IMR-90 (cell line): ENCODE data around the gene ATG9A. TPM values are rescaled to one million over a fixed set of nuclear protein-coding genes. Genes with fewer than 3 reads are reported as not detected.

Source experiments
- ATAC-seq: fragments of 200-7000 bp; cut with Tn5 transposase; 2 replicates; pipeline ENCODE4 v1.9.1; 2020; ENCODE audit warnings: low read depth, mild to moderate bottlenecking, moderate library complexity
- BruUV-seq: library from RNA; stranded (reverse); fragments of 400-500 nt; replicated peaks from 2 replicates; lab custom pipeline; 2021; lab: Mats Ljungman, UMichigan
- CTCF ChIA-PET: fragments of 300-600 bp; formaldehyde crosslinking; extraction: SDS; loops from one replicate; lab custom pipeline; 2021; ENCODE audit warnings: antibody characterized with exemption; lab: Yijun Ruan, JAX
- POLR2A ChIA-PET: fragments of 300-600 bp; sonication (Branson Sonifier 250); formaldehyde crosslinking; loops from one replicate; lab custom pipeline; 2022; ENCODE audit warnings: antibody characterized with exemption; ENCODE audit not compliant: unreplicated experiment; lab: Charles Lee
- DNase-seq: peaks from one replicate; pipeline ENCODE4 v3.0.0; 2013
- H2AFZ ChIP-seq: replicated peaks from 2 replicates; pipeline ENCODE3; 2013; ENCODE audit warnings: low read length, mild to moderate bottlenecking; ENCODE audit not compliant: poor library complexity
- H2AK5ac ChIP-seq: 2 replicates; pipeline ENCODE4 v1.6.1; 2013; ENCODE audit warnings: low read depth, low read length, inconsistent platforms
- H2AK9ac ChIP-seq: replicated peaks from 2 replicates; pipeline ENCODE3; 2013; ENCODE audit warnings: mild to moderate bottlenecking, low read depth, low read length, moderate library complexity; ENCODE audit not compliant: poor library complexity
- H2BK120ac ChIP-seq: 2 replicates; pipeline ENCODE4 v1.6.1; 2013; ENCODE audit warnings: low read depth, low read length, inconsistent platforms
- H2BK15ac ChIP-seq: 3 replicates; pipeline ENCODE4 v1.6.1; 2013; ENCODE audit warnings: low read depth, low read length, inconsistent platforms
- H2BK20ac ChIP-seq: 2 replicates; pipeline ENCODE4 v1.6.1; 2013; ENCODE audit warnings: low read depth, mild to moderate bottlenecking, inconsistent platforms, low read length, moderate library complexity
- H2BK5ac ChIP-seq: 2 replicates; pipeline ENCODE4 v1.6.1; 2013; ENCODE audit warnings: mild to moderate bottlenecking, low read depth, low read length, inconsistent platforms; ENCODE audit not compliant: poor library complexity, severe bottlenecking
- H3K14ac ChIP-seq: replicated peaks from 2 replicates; pipeline ENCODE4 v1.6.1; 2013; ENCODE audit warnings: low read depth, low read length, inconsistent platforms
- H3K18ac ChIP-seq: 2 replicates; pipeline ENCODE4 v1.6.1; 2013; ENCODE audit warnings: low read depth, low read length, control low read depth
- H3K23ac ChIP-seq: 2 replicates; pipeline ENCODE4 v1.6.1; 2013; ENCODE audit warnings: low read depth, low read length, inconsistent platforms
- H3K27ac ChIP-seq: 2 replicates; pipeline ENCODE4 v1.5.1; 2013; ENCODE audit warnings: mild to moderate bottlenecking, control low read depth, low read length; ENCODE audit not compliant: insufficient read depth
- H3K27me3 ChIP-seq: 2 replicates; pipeline ENCODE4 v1.6.1; 2013; ENCODE audit warnings: low read length; ENCODE audit not compliant: control insufficient read depth, insufficient read depth
- H3K36me3 ChIP-seq: 2 replicates; pipeline ENCODE4 v1.6.1; 2013; ENCODE audit warnings: low read length, mixed read lengths; ENCODE audit not compliant: control insufficient read depth, insufficient read depth
- H3K4ac ChIP-seq: 2 replicates; pipeline ENCODE4 v1.6.1; 2013; ENCODE audit warnings: low read depth, low read length, inconsistent platforms
- H3K4me1 ChIP-seq: 2 replicates; pipeline ENCODE4 v1.6.1; 2013; ENCODE audit warnings: low read length, mixed read lengths; ENCODE audit not compliant: control insufficient read depth, insufficient read depth
- H3K4me2 ChIP-seq: 2 replicates; pipeline ENCODE4 v1.6.1; 2013; ENCODE audit warnings: low read depth, mild to moderate bottlenecking, control low read depth, low read length, moderate library complexity
- H3K4me3 ChIP-seq: 2 replicates; pipeline ENCODE4 v1.5.1; 2013; ENCODE audit warnings: low read depth, mild to moderate bottlenecking, control low read depth, low read length, moderate library complexity; ENCODE audit not compliant: insufficient read depth
- H3K56ac ChIP-seq: 2 replicates; pipeline ENCODE4 v1.6.1; 2013; ENCODE audit warnings: low read length, inconsistent platforms; ENCODE audit not compliant: insufficient read depth; ENCODE audit errors: extremely low read depth
- H3K79me1 ChIP-seq, 2 experiments: 2 replicates each; pipeline ENCODE4 v1.6.1; 2013; ENCODE audit warnings: low read length in 2 of 2, inconsistent platforms in 1 of 2, low read depth in 1 of 2
- H3K9ac ChIP-seq: 2 replicates; pipeline ENCODE4 v1.6.1; 2013; ENCODE audit warnings: low read depth, low read length, control low read depth
- H3K9me1 ChIP-seq: 2 replicates; pipeline ENCODE4 v1.6.1; 2013; ENCODE audit warnings: low read length, inconsistent platforms; ENCODE audit not compliant: insufficient read depth
- H3K9me3 ChIP-seq: 2 replicates; pipeline ENCODE4 v1.6.1; 2013; ENCODE audit warnings: low read length; ENCODE audit not compliant: control insufficient read depth, insufficient read depth
- H4K20me1 ChIP-seq: 2 replicates; pipeline ENCODE4 v1.6.1; 2013; ENCODE audit warnings: low read length, inconsistent platforms; ENCODE audit not compliant: insufficient read depth
- H4K5ac ChIP-seq: 2 replicates; pipeline ENCODE4 v1.6.1; 2013; ENCODE audit warnings: mild to moderate bottlenecking, low read depth, low read length, control low read depth
- H4K8ac ChIP-seq, 2 experiments: 2 replicates each; pipeline ENCODE4 v1.6.1; 2013; ENCODE audit warnings: low read depth in 2 of 2, low read length in 2 of 2, control low read depth in 1 of 2, inconsistent platforms in 1 of 2
- H4K91ac ChIP-seq: 2 replicates; pipeline ENCODE4 v1.6.1; 2013; ENCODE audit warnings: low read depth, low read length, inconsistent platforms; ENCODE audit not compliant: insufficient read depth
- BHLHE40 ChIP-seq: fragments of 150-350 bp; IDR thresholded peaks from 2 replicates; pipeline ENCODE4 v1.6.1; 2016; ENCODE audit warnings: mild to moderate bottlenecking, low read depth, low read length
- CEBPB ChIP-seq: IDR thresholded peaks from 2 replicates; pipeline ENCODE4 v1.6.1; 2012; ENCODE audit warnings: low read depth, low read length, improper control_type of control experiment
- CHD1 ChIP-seq: IDR thresholded peaks from 2 replicates; pipeline ENCODE4 v1.6.1; 2012; ENCODE audit warnings: low read depth, low read length, improper control_type of control experiment
- ELK1 ChIP-seq: fragments of 150-350 bp; IDR thresholded peaks from 2 replicates; pipeline ENCODE4 v1.6.1; 2016; ENCODE audit warnings: low read depth, mild to moderate bottlenecking, low read length, moderate library complexity, borderline replicate concordance
- FOS ChIP-seq: fragments of 150-350 bp; IDR thresholded peaks from 2 replicates; pipeline ENCODE4 v1.6.1; 2016; ENCODE audit warnings: low read depth, low read length
- MAFK ChIP-seq: IDR thresholded peaks from 2 replicates; pipeline ENCODE4 v1.6.1; 2012; ENCODE audit warnings: low read depth, low read length, improper control_type of control experiment
- MAZ ChIP-seq: IDR thresholded peaks from 2 replicates; pipeline ENCODE4 v1.6.1; 2012; ENCODE audit warnings: low read depth, mild to moderate bottlenecking, low read length, improper control_type of control experiment, moderate library complexity, borderline replicate concordance
- MXI1 ChIP-seq: IDR thresholded peaks from 2 replicates; pipeline ENCODE4 v1.6.1; 2012; ENCODE audit warnings: low read depth, mild to moderate bottlenecking, low read length, moderate library complexity, borderline replicate concordance
- NFE2L2 ChIP-seq: fragments of 150-350 bp; IDR thresholded peaks from 2 replicates; pipeline ENCODE4 v1.6.1; 2016; ENCODE audit warnings: low read depth, mild to moderate bottlenecking, low read length
- POLR2A ChIP-seq: IDR thresholded peaks from 2 replicates; pipeline ENCODE4 v1.6.1; 2012; ENCODE audit warnings: mild to moderate bottlenecking, low read depth, low read length
- RAD21 ChIP-seq: IDR thresholded peaks from 2 replicates; pipeline ENCODE4 v1.6.1; 2012; ENCODE audit warnings: low read length, improper control_type of control experiment
- RCOR1 ChIP-seq: IDR thresholded peaks from 2 replicates; pipeline ENCODE4 v1.6.1; 2012; ENCODE audit warnings: mild to moderate bottlenecking, low read length, improper control_type of control experiment; ENCODE audit not compliant: insufficient replicate concordance
- RFX5 ChIP-seq: IDR thresholded peaks from 2 replicates; pipeline ENCODE4 v1.8.0; 2012; ENCODE audit warnings: low read depth, mild to moderate bottlenecking, low read length, moderate library complexity
- SMC3 ChIP-seq: fragments of 150-350 bp; IDR thresholded peaks from 2 replicates; pipeline ENCODE4 v1.6.1; 2016; ENCODE audit warnings: low read depth, mild to moderate bottlenecking, antibody characterized with exemption, low read length, moderate library complexity
- USF2 ChIP-seq: fragments of 150-350 bp; IDR thresholded peaks from 2 replicates; pipeline ENCODE4 v1.6.1; 2017; ENCODE audit warnings: mild to moderate bottlenecking, antibody characterized with exemption, low read length, low read depth
- WGBS, 2 experiments: methylation state at CpG; one replicate each; pipeline versions ENCODE4 v1.1.5 to v1.1.7; 2013; ENCODE audit warnings: missing lambda C conversion rate in 2 of 2; ENCODE audit not compliant: insufficient read length in 1 of 2; ENCODE audit errors: extremely low coverage in 2 of 2; 5-methylcytosine and 5-hydroxymethylcytosine counted together
- dilution Hi-C: fragments of 300-500 bp; cut with HindIII; formaldehyde crosslinking; loops from one replicate; pipeline ENCODE4 v1.14.3; 2018; ENCODE audit warnings: low sequenced_read_pairs; ENCODE audit not compliant: unreplicated experiment
- in situ Hi-C: fragments of 300-500 bp; cut with MboI; formaldehyde crosslinking; loops from 3 replicates; pipeline ENCODE4 v1.14.3; 2019; ENCODE audit warnings: low sequenced_read_pairs, inconsistent platforms, mixed read lengths
- intact Hi-C: fragments of 100-400 bp; cut with micrococcal nuclease; formaldehyde crosslinking; loops from 2 replicates; pipeline ENCODE4 v1.10.0; 2022
- polyA plus RNA-seq, 3 experiments: library from polyadenylated mRNA; depleted of rRNA; stranded (reverse); fragments of >200 nt; gene quantifications; 2 replicates each; pipeline ENCODE4 v1.2.3, GENCODE V29; 2012; ENCODE audit warnings: low replicate concordance in 1 of 3
- total RNA-seq: library from RNA; depleted of rRNA; stranded (reverse); fragments of >200 nt; gene quantifications from 2 replicates; pipeline ENCODE4 v1.2.3, GENCODE V29; 2012

ATG9A gene
- total and polyA plus RNA-seq, 2 of the 4 experiments (the other 2 are of a cell fraction): 35.1 to 58.3 TPM

DNA sequence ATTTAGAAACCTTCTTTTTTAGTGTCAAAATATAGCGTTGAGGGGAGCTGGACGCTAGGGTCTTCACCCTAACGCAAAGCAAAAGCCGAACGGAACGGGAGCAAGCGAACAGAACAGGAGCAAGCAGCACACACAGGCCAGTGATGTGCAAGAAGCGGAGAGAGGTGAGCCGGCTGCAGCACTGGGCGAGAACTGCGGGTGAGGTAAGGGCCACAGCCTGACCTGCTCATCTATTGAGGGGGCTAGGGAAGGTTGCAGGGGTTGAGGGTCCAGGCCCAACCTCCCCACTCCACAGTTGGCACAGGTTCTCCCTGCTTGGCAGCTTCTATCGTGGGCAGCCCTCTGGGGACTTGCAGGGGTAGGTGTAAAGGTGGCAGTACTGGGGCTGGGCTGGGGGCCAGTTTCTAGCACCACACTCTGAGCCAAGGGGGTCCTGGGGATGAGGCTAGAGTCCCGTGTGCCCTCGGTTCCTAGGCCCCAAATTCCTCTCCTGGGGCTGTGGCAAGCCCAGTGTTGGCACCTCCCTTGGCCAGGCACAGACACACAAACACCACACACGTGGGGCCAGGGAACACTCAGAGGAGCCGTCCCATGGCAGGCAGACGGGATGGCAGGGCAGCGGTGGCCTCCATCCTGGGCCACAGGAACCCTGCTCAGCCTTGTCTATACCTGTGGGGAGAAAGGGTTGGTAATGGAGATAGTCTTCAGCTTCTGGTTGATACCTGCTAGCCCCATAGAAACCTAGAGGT, 9.5 kb downstream of the ATG9A start:
- Histone ChIP-seq H4K8ac (no peak overlapping the region), H3K27ac (no peak overlapping the region), H3K9me1 (peaks cover 6% of the 10 kb centered on the region), H3K36me3 (peaks cover 51% of the 10 kb centered on the region), H3K27me3 (no peaks in the 10 kb centered on the region), H4K20me1 (peaks cover 8% of the 10 kb centered on the region), H2AFZ (no peak overlapping the region), H3K9me3 (no peaks in the 10 kb centered on the region), H3K4me3 (no peak overlapping the region), H4K5ac (no peak overlapping the region), H2AK9ac (peak overlapping the region; percentile 25), H3K79me1 (peaks cover 8 to 22% of the 10 kb centered on the region in 2 experiments; a peak in 3 of 4 replicates), H2BK15ac (no peak overlapping the region), H4K91ac (no peak overlapping the region), H3K56ac (no peak overlapping the region), H2AK5ac (no peak overlapping the region), H2BK5ac (no peak overlapping the region), H2BK120ac (no peak overlapping the region), H3K4ac (no peak overlapping the region), H3K4me1 (peaks cover 5% of the 10 kb centered on the region; the same call in 1 of the 2 replicates), H3K4me2 (no peak overlapping the region), H3K14ac (no peak overlapping the region), H3K23ac (no peak overlapping the region), H3K9ac (no peak overlapping the region), H3K18ac (no peak overlapping the region), H2BK20ac (no peak overlapping the region)
- BruUV-seq: no TSS peak
- POLR2A ChIA-PET: no interaction called here
- ATAC-seq: no peak
- dilution Hi-C loops (no loop called here), intact Hi-C loops (loop anchor here (1.0 to 2.0 kb wide), 2 partner anchors 59 to 78 kb away; partner anchors contain the start of gene DNAJB2), in situ Hi-C loops (no loop called here)
- DNase-seq: no peak
- WGBS, 2 experiments: 93% methylated on average over 6 of the region's 18 CpGs; no CpG with 5 or more reads in 1 of the 2 experiments
- CTCF ChIA-PET: no interaction called here
- no peak for TF ChIP-seq CHD1
- TF ChIP-seq ELK1: no peak
- no peak for TF ChIP-seq FOS
- no peak for TF ChIP-seq CEBPB
- no peak for TF ChIP-seq RAD21
- TF ChIP-seq RFX5: no peak
- TF ChIP-seq MAZ: no peak
- no peak for TF ChIP-seq RCOR1
- no peak for TF ChIP-seq SMC3
- no peak for TF ChIP-seq BHLHE40
- no peak for TF ChIP-seq NFE2L2
- TF ChIP-seq MAFK: no peak
- TF ChIP-seq USF2: no peak
- TF ChIP-seq MXI1: no peak
- TF ChIP-seq POLR2A: no peak
